ENCODE data around the gene HNF1B.

DNA sequence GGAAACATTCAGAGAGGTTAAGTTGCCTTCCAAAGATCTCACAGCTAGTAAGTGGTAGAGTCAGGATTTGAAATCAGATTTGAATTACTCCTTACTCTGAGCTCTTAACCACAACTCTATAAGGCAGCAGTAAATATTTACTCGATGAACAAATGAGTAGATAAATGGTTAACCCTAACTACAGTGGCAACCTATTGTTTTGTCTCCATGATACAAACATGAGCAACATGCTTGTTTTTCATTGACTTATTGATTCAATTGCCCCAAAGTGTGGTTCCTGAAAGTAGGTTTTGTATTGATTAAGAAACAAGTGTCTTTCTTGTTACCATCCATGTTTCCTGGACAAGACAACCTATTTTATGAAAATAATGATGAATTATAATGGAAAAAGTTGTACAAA is 66.8 kb downstream of the HNF1B start:
- no peak for TF ChIP-seq POLR2AphosphoS5 (IDR thresholded peaks at IDR 0.05)
- no peak for TF ChIP-seq POLR2A (IDR thresholded peaks at IDR 0.05)
- no peak for TF ChIP-seq CTCF (IDR thresholded peaks at IDR 0.05)
- no peak for TF ChIP-seq EP300 (IDR thresholded peaks at IDR 0.05)
